Astrocyte (in vitro differentiated cells and primary cell): Measurements from ENCODE around the gene RPS6KA2.

ENCODE experiments used
- CTCF ChIP-seq: IDR thresholded peaks from 2 replicates; pipeline ENCODE4 v1.5.1; 2011; ENCODE audit warnings: low read depth, mild to moderate bottlenecking, inconsistent platforms, low read length, moderate library complexity; ENCODE audit not compliant: insufficient read depth
- EZH2 ChIP-seq: IDR thresholded peaks from 2 replicates; pipeline ENCODE4 v1.6.1; 2012; ENCODE audit warnings: mild to moderate bottlenecking, low read length, inconsistent platforms; ENCODE audit not compliant: insufficient read depth

- TF ChIP-seq CTCF, result no peak
- no peak for TF ChIP-seq EZH2
Observed at GRCh38 chr6:166539543-166539942, 87.5 kb downstream of the RPS6KA2 start.
